K562 (cell line): Measurements from ENCODE around the gene TRIM47. TPM values are rescaled to one million over a fixed set of nuclear protein-coding genes. Genes with fewer than 3 reads are reported as not detected.

Experiments
- CBX3 ChIP-seq, 2 experiments: IDR thresholded peaks; 1 replicate in 1 of 2; 2 replicates in 1 of 2; pipeline ENCODE4 v1.6.1; 2012; ENCODE audit warnings: inconsistent platforms in 2 of 2, low read length in 2 of 2, borderline replicate concordance in 1 of 2, control low read depth in 1 of 2
- CREBBP ChIP-seq: IDR thresholded peaks from one replicate; pipeline ENCODE4 v1.6.1; 2012; ENCODE audit warnings: low read depth, mild to moderate bottlenecking, control low read depth, inconsistent platforms, low read length
- DNMT1 ChIP-seq: fragments of 450-650 bp; IDR thresholded peaks from 2 replicates; pipeline ENCODE4 v1.6.1; 2016; ENCODE audit warnings: antibody characterized with exemption, mild to moderate bottlenecking
- FOXJ3 ChIP-seq: sonication (generic); formaldehyde crosslinking; IDR thresholded peaks from 2 replicates; pipeline ENCODE4 v1.4.0; 2020; ENCODE audit warnings: mild to moderate bottlenecking, missing genetic modification reagents
- GTF2F1 ChIP-seq: IDR thresholded peaks from 2 replicates; pipeline ENCODE4 v1.6.1; 2011; ENCODE audit warnings: low read depth, low read length, improper control_type of control experiment
- KAT2B ChIP-seq: IDR thresholded peaks from one replicate; pipeline ENCODE4 v1.6.1; 2012; ENCODE audit warnings: low read depth, mild to moderate bottlenecking, control low read depth, inconsistent platforms, low read length, moderate library complexity
- KLF13 ChIP-seq: fragments of 450-650 bp; IDR thresholded peaks from 2 replicates; pipeline ENCODE4 v1.6.1; 2016; ENCODE audit warnings: missing genetic modification characterization, low read depth, mild to moderate bottlenecking, missing compliant biosample characterization, moderate library complexity, borderline replicate concordance
- POLR2A ChIP-seq: fragments of 450-650 bp; conservative IDR thresholded peaks from 2 replicates; pipeline ENCODE4 v1.6.1; 2016
- SRSF9 ChIP-seq: fragments of 200-400 bp; formaldehyde crosslinking; IDR thresholded peaks from 2 replicates; pipeline ENCODE4 v1.6.1; 2017; ENCODE audit warnings: low read depth, low read length, borderline replicate concordance
- WHSC1 ChIP-seq: IDR thresholded peaks from one replicate; pipeline ENCODE4 v1.6.1; 2012; ENCODE audit warnings: low read length, control low read depth, inconsistent platforms
- polyA plus RNA-seq, 8 experiments: library from polyadenylated mRNA; depleted of rRNA in 4 of 8; stranded (reverse) in 5 of 8; unstranded in 3 of 8; fragments of >200 nt; fragmentation: Nextera tagmentation in 2 of 8; fragmentation: Illumina TruSeq in 1 of 8; extraction: Ambion mirVana in 2 of 8; extraction: Trizol in 1 of 8; gene quantifications; 2 replicates each; pipeline versions ENCODE4 v1.2.1 to v1.2.3, GENCODE V29; 2011 to 2014; ENCODE audit warnings: inconsistent platforms in 1 of 8, missing spikeins in 1 of 8
- total RNA-seq, 7 experiments: library from RNA; depleted of rRNA in 6 of 7; stranded (reverse); fragments of >200 nt in 6 of 7; fragmentation: Illumina TruSeq in 2 of 7; extraction: Trizol in 2 of 7; gene quantifications; 2 replicates each; pipeline versions ENCODE4 v1.2.1 to v1.2.3, GENCODE V29; 2011 to 2021; ENCODE audit warnings: low replicate concordance in 1 of 7
- TF ChIP-seq, protein P1 (sequence below): sonication (generic); formaldehyde crosslinking; IDR thresholded peaks from 2 replicates; pipeline ENCODE4 v1.5.0; 2020; ENCODE audit warnings: missing genetic modification reagents
- TF ChIP-seq, protein P2 (sequence below): sonication (generic); IDR thresholded peaks from 2 replicates; pipeline ENCODE4 v1.6.1; 2016
- TF ChIP-seq, protein P3 (sequence below): fragments of 250-450 bp; sonication (Bioruptor Pico); IDR thresholded peaks from 2 replicates; pipeline ENCODE4 v1.4.0; 2020
- TF ChIP-seq, protein P4 (sequence below): fragments of 450-650 bp; formaldehyde crosslinking; IDR thresholded peaks from 2 replicates; pipeline ENCODE4 v1.4.0; 2022; ENCODE audit warnings: missing genetic modification characterization
- TF ChIP-seq, protein P5 (sequence below): IDR thresholded peaks from 2 replicates; pipeline ENCODE4 v1.6.1; 2012; ENCODE audit warnings: low read depth, low read length, improper control_type of control experiment, borderline replicate concordance
- TF ChIP-seq, protein P6 (sequence below): fragments of 250-450 bp; sonication (Bioruptor Pico); IDR thresholded peaks from 2 replicates; pipeline ENCODE4 v1.8.0; 2022; ENCODE audit warnings: moderate library complexity, mild to moderate bottlenecking, inconsistent platforms
- TF ChIP-seq, protein P7 (sequence below): fragments of 450-650 bp; IDR thresholded peaks from 2 replicates; pipeline ENCODE4 v1.7.1; 2018; ENCODE audit warnings: mild to moderate bottlenecking, low read depth; ENCODE audit not compliant: partially characterized antibody

TRIM47 gene
- total and polyA plus RNA-seq, 9 of the 15 experiments (the other 6 are each of a cell fraction or from before 2014, with no cell fraction given) = 0.56 to 6.1 (median 3.2) TPM

DNA sequence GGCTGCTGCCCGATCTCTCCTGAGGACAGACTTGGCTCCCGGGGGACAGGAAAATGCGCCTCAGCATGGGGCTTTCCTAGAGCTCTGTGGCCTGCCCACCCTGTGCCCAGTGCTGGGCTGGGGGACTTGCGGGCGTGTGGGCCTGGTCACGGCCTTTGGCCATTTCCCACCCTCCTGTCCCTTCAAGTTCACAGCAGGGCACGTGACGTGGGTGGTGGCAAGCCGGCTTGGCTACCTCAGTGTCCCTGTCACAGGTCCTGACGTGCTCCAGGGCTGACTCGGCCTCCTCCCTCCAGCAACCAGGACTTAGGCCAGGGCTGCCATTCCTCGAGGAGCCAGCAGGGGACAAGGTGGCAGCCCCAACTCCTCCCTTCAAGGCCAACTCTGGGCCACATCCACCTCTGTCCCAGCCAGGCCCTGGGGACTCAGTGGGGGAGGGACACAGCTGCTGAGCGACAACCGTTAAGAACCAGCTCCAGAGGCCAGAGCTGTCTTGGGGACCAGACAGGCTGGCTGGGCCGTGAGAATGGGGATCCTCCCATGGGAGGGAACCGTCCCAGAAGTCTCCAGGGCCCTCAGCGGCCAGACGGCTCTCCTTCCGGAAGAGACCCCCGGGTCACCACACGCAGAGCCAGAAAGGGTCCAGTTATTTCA is 33.2 kb downstream of the TRIM47 start (continued):
- TF ChIP-seq, protein P1, sequence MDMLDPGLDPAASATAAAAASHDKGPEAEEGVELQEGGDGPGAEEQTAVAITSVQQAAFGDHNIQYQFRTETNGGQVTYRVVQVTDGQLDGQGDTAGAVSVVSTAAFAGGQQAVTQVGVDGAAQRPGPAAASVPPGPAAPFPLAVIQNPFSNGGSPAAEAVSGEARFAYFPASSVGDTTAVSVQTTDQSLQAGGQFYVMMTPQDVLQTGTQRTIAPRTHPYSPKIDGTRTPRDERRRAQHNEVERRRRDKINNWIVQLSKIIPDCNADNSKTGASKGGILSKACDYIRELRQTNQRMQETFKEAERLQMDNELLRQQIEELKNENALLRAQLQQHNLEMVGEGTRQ = peak; percentile 67
- TF ChIP-seq, protein P2, sequence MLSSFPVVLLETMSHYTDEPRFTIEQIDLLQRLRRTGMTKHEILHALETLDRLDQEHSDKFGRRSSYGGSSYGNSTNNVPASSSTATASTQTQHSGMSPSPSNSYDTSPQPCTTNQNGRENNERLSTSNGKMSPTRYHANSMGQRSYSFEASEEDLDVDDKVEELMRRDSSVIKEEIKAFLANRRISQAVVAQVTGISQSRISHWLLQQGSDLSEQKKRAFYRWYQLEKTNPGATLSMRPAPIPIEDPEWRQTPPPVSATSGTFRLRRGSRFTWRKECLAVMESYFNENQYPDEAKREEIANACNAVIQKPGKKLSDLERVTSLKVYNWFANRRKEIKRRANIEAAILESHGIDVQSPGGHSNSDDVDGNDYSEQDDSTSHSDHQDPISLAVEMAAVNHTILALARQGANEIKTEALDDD = no peak
- TF ChIP-seq DNMT1 (no peak), POLR2A (peak; percentile 68), WHSC1 (no peak), GTF2F1 (no peak; the same call in 1 of the 2 replicates), SRSF9 (no peak), KAT2B (no peak), KLF13 (tag) (peak; percentile 57; the same call in 1 of the 2 replicates), CREBBP (no peak), CBX3 (IDR thresholded peaks at IDR 0.05; ENCODE audit: borderline replicate concordance in 1 of 2, low read length in 2 of 2) (peak in 1 of 2 experiments; percentile 70; a peak in 1 of 3 replicates), FOXJ3 (CRISPR knock-in tag) (no peak)
- TF ChIP-seq, protein P3, sequence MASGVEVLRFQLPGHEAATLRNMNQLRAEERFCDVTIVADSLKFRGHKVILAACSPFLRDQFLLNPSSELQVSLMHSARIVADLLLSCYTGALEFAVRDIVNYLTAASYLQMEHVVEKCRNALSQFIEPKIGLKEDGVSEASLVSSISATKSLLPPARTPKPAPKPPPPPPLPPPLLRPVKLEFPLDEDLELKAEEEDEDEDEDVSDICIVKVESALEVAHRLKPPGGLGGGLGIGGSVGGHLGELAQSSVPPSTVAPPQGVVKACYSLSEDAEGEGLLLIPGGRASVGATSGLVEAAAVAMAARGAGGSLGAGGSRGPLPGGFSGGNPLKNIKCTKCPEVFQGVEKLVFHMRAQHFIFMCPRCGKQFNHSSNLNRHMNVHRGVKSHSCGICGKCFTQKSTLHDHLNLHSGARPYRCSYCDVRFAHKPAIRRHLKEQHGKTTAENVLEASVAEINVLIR = peak; percentile 24; the same call in 1 of the 2 replicates
- TF ChIP-seq, protein P4, sequence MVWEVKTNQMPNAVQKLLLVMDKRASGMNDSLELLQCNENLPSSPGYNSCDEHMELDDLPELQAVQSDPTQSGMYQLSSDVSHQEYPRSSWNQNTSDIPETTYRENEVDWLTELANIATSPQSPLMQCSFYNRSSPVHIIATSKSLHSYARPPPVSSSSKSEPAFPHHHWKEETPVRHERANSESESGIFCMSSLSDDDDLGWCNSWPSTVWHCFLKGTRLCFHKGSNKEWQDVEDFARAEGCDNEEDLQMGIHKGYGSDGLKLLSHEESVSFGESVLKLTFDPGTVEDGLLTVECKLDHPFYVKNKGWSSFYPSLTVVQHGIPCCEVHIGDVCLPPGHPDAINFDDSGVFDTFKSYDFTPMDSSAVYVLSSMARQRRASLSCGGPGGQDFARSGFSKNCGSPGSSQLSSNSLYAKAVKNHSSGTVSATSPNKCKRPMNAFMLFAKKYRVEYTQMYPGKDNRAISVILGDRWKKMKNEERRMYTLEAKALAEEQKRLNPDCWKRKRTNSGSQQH = no peak
- TF ChIP-seq, protein P5, sequence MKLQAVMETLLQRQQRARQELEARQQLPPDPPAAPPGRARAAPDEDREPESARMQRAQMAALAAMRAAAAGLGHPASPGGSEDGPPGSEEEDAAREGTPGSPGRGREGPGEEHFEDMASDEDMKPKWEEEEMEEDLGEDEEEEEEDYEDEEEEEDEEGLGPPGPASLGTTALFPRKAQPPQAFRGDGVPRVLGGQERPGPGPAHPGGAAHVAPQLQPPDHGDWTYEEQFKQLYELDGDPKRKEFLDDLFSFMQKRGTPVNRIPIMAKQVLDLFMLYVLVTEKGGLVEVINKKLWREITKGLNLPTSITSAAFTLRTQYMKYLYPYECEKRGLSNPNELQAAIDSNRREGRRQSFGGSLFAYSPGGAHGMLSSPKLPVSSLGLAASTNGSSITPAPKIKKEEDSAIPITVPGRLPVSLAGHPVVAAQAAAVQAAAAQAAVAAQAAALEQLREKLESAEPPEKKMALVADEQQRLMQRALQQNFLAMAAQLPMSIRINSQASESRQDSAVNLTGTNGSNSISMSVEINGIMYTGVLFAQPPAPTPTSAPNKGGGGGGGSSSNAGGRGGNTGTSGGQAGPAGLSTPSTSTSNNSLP = no peak
- TF ChIP-seq, protein P6, sequence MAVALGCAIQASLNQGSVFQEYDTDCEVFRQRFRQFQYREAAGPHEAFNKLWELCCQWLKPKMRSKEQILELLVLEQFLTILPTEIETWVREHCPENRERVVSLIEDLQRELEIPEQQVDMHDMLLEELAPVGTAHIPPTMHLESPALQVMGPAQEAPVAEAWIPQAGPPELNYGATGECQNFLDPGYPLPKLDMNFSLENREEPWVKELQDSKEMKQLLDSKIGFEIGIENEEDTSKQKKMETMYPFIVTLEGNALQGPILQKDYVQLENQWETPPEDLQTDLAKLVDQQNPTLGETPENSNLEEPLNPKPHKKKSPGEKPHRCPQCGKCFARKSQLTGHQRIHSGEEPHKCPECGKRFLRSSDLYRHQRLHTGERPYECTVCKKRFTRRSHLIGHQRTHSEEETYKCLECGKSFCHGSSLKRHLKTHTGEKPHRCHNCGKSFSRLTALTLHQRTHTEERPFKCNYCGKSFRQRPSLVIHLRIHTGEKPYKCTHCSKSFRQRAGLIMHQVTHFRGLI = no peak
- TF ChIP-seq, protein P7, sequence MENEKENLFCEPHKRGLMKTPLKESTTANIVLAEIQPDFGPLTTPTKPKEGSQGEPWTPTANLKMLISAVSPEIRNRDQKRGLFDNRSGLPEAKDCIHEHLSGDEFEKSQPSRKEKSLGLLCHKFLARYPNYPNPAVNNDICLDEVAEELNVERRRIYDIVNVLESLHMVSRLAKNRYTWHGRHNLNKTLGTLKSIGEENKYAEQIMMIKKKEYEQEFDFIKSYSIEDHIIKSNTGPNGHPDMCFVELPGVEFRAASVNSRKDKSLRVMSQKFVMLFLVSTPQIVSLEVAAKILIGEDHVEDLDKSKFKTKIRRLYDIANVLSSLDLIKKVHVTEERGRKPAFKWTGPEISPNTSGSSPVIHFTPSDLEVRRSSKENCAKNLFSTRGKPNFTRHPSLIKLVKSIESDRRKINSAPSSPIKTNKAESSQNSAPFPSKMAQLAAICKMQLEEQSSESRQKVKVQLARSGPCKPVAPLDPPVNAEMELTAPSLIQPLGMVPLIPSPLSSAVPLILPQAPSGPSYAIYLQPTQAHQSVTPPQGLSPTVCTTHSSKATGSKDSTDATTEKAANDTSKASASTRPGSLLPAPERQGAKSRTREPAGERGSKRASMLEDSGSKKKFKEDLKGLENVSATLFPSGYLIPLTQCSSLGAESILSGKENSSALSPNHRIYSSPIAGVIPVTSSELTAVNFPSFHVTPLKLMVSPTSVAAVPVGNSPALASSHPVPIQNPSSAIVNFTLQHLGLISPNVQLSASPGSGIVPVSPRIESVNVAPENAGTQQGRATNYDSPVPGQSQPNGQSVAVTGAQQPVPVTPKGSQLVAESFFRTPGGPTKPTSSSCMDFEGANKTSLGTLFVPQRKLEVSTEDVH = peak; percentile 49
